Measurements from ENCODE around the gene LRRC8A. TPM values are rescaled to one million over a fixed set of nuclear protein-coding genes. Genes with fewer than 3 reads are reported as not detected.
"Not testable (repeated sequence)": the region's sequence is repeated elsewhere in the genome, so short reads cannot be mapped to it uniquely, and the experiment has no call there.

Gene LRRC8A
- total RNA-seq, 2 experiments from 2014 or later, result 22.9 to 26.9 TPM

- Histone ChIP-seq H3K9me2 (ENCODE audit: insufficient read depth, low read length) (no peaks in the 10 kb centered on the region), H3K4me2 (ENCODE audit: low read length) (no peak overlapping the region), H3K4me3 (ENCODE audit: low read depth, low read length, poor library complexity, severe bottlenecking) (no peak overlapping the region), H3K27ac (ENCODE audit: low read depth, low read length, poor library complexity, severe bottlenecking) (no peak overlapping the region), H2AFZ (ENCODE audit: low read length) (no peak overlapping the region), H4K20me1 (ENCODE audit: insufficient read depth, low read length) (no peaks in the 10 kb centered on the region), H3K4me1 (ENCODE audit: insufficient read depth, low read length, poor library complexity, severe bottlenecking) (no peaks in the 10 kb centered on the region), H3K79me2 (ENCODE audit: insufficient read depth, low read depth, low read length) (no peaks in the 10 kb centered on the region), H3K9me3 (ENCODE audit: low read length) (0 out of 2 replicates have a peak, but pooled peaks cover 5% of the 10 kb centered on the region), H3K36me3 (ENCODE audit: insufficient read depth, low read length) (peaks cover 39% of the 10 kb centered on the region)
- DNase-seq (ENCODE audit: low spot score), result no peak
- POLR2A ChIA-PET, result no interaction called here
- intact Hi-C loops (cut with micrococcal nuclease; ENCODE audit: unreplicated experiment), result no loop called here
- no TSS peak for BruUV-seq (replicated peaks)
- CTCF ChIA-PET (ENCODE audit: unreplicated experiment), result no interaction called here
- TF ChIP-seq CTCF (conservative IDR thresholded peaks at IDR 0.05; ENCODE audit: low read length), result 0 out of 2 replicates have a peak, but pooled peaks have one; percentile 20
- TF ChIP-seq EZH2phosphoT487 (IDR thresholded peaks at IDR 0.05; ENCODE audit: borderline replicate concordance, low read depth, low read length), result no peak
Measured at GRCh38 chr9:128845186-128845931, 36.6 kb upstream of the LRRC8A start.

GRCh38 chr9:128846680-128847030 is 35.3 kb upstream of the LRRC8A start:
- BruUV-seq (replicated peaks), result no TSS peak
- no peak overlapping the region for H3K4me3 ChIP-seq (ENCODE audit: low read depth, low read length, poor library complexity, severe bottlenecking)
- ChIA-PET POLR2A (interaction anchor here (0.7 kb wide), 2 partner anchors 44 to 226 kb away, joined by 3 to 5 read pairs; no protein-coding TSS in a partner anchor), CTCF (ENCODE audit: unreplicated experiment) (interaction anchor here (0.6 kb wide), 1 partner anchor 28 kb away, joined by 3 read pairs; the partner anchor contains the start of gene ENDOG)
- intact Hi-C loops (cut with micrococcal nuclease; ENCODE audit: unreplicated experiment), result no loop called here
- H3K9me3 ChIP-seq (ENCODE audit: low read length), result 0 out of 2 replicates have a peak, but pooled peaks cover 5% of the 10 kb centered on the region
- H4K20me1 ChIP-seq (ENCODE audit: insufficient read depth, low read length), result no peaks in the 10 kb centered on the region
- no peak for TF ChIP-seq EZH2phosphoT487 (IDR thresholded peaks at IDR 0.05; ENCODE audit: borderline replicate concordance, low read depth, low read length)
- no peak for TF ChIP-seq CTCF (conservative IDR thresholded peaks at IDR 0.05; ENCODE audit: low read length)
- peaks cover 43% of the 10 kb centered on the region for H3K36me3 ChIP-seq (ENCODE audit: insufficient read depth, low read length)
- H3K4me2 ChIP-seq (ENCODE audit: low read length), result no peak overlapping the region
- no peaks in the 10 kb centered on the region for H3K9me2 ChIP-seq (ENCODE audit: insufficient read depth, low read length)
- DNase-seq (ENCODE audit: low spot score), result no peak
- H3K27ac ChIP-seq (ENCODE audit: low read depth, low read length, poor library complexity, severe bottlenecking), result no peak overlapping the region
- H3K4me1 ChIP-seq (ENCODE audit: insufficient read depth, low read length, poor library complexity, severe bottlenecking), result no peaks in the 10 kb centered on the region
- no peaks in the 10 kb centered on the region for H3K79me2 ChIP-seq (ENCODE audit: insufficient read depth, low read depth, low read length)
- no peak overlapping the region for H2AFZ ChIP-seq (ENCODE audit: low read length)

- H3K4me1 ChIP-seq (ENCODE audit: insufficient read depth, low read length, poor library complexity, severe bottlenecking), result no peaks in the 10 kb centered on the region
- 0 out of 2 replicates have a peak, but pooled peaks cover 5% of the 10 kb centered on the region for H3K9me3 ChIP-seq (ENCODE audit: low read length)
- H3K79me2 ChIP-seq (ENCODE audit: insufficient read depth, low read depth, low read length), result no peaks in the 10 kb centered on the region
- H3K9me2 ChIP-seq (ENCODE audit: insufficient read depth, low read length), result no peaks in the 10 kb centered on the region
- no peak overlapping the region for H3K27ac ChIP-seq (ENCODE audit: low read depth, low read length, poor library complexity, severe bottlenecking)
- ChIA-PET POLR2A (no interaction called here), CTCF (ENCODE audit: unreplicated experiment) (no interaction called here)
- TF ChIP-seq CTCF (conservative IDR thresholded peaks at IDR 0.05; ENCODE audit: low read length), result no peak
- TF ChIP-seq EZH2phosphoT487 (IDR thresholded peaks at IDR 0.05; ENCODE audit: borderline replicate concordance, low read depth, low read length), result no peak
- H3K4me2 ChIP-seq (ENCODE audit: low read length), result no peak overlapping the region
- H3K36me3 ChIP-seq (ENCODE audit: insufficient read depth, low read length), result peaks cover 33% of the 10 kb centered on the region
- BruUV-seq (replicated peaks), result no TSS peak
- H2AFZ ChIP-seq (ENCODE audit: low read length), result no peak overlapping the region
- H4K20me1 ChIP-seq (ENCODE audit: insufficient read depth, low read length), result no peaks in the 10 kb centered on the region
- intact Hi-C loops (cut with micrococcal nuclease; ENCODE audit: unreplicated experiment), result no loop called here
- no peak overlapping the region for H3K4me3 ChIP-seq (ENCODE audit: low read depth, low read length, poor library complexity, severe bottlenecking)
- no peak for DNase-seq (ENCODE audit: low spot score)
Measured at GRCh38 chr9:128847803-128848202, 34.1 kb upstream of the LRRC8A start.

GRCh38 chr9:128851024-128851423 is 30.9 kb upstream of the LRRC8A start:
- H4K20me1 ChIP-seq (ENCODE audit: insufficient read depth, low read length); H3K4me3 ChIP-seq (ENCODE audit: low read depth, low read length, poor library complexity, severe bottlenecking); intact Hi-C loops (cut with micrococcal nuclease; ENCODE audit: unreplicated experiment); CTCF ChIA-PET (ENCODE audit: unreplicated experiment); H2AFZ ChIP-seq (ENCODE audit: low read length); BruUV-seq (replicated peaks); H3K9me3 ChIP-seq (ENCODE audit: low read length); H3K79me2 ChIP-seq (ENCODE audit: insufficient read depth, low read depth, low read length); H3K27ac ChIP-seq (ENCODE audit: low read depth, low read length, poor library complexity, severe bottlenecking); H3K4me1 ChIP-seq (ENCODE audit: insufficient read depth, low read length, poor library complexity, severe bottlenecking); H3K9me2 ChIP-seq (ENCODE audit: insufficient read depth, low read length); POLR2A ChIA-PET; H3K4me2 ChIP-seq (ENCODE audit: low read length); DNase-seq (ENCODE audit: low spot score): not testable (repeated sequence)
- peaks cover 16% of the 10 kb centered on the region for H3K36me3 ChIP-seq (ENCODE audit: insufficient read depth, low read length)

Measured in OCI-LY7 (cell line).